Activated B cell treated with CpG ODN at 0.5 μM for 24 hours (primary cell): ENCODE measurements around the gene RNF212. TPM values are rescaled to one million over a fixed set of nuclear protein-coding genes. Genes with fewer than 3 reads are reported as not detected.

Source experiments
- ATAC-seq: fragments of 200-7000 bp; cut with Tn5 transposase; one replicate; pipeline ENCODE4 v1.10.0; 2021; ENCODE audit warnings: low read depth, mild to moderate bottlenecking, moderate library complexity
- CTCF ChIA-PET: fragments of 350-600 bp; sonication (Branson Sonifier 250); formaldehyde crosslinking; loops from one replicate; lab custom pipeline; 2021; ENCODE audit warnings: antibody characterized with exemption; lab: Charles Lee
- POLR2A ChIA-PET: fragments of 350-600 bp; sonication (Branson Sonifier 250); formaldehyde crosslinking; loops from one replicate; lab custom pipeline; 2021; ENCODE audit warnings: antibody characterized with exemption; lab: Charles Lee
- DNase-seq: peaks from one replicate; pipeline ENCODE4 v3.0.0; 2022
- H3K27ac Mint-ChIP-seq: one replicate; pipeline ENCODE4 v1.8.0; 2020; ENCODE audit warnings: mixed read lengths
- H3K27me3 Mint-ChIP-seq: one replicate; pipeline ENCODE4 v1.8.0; 2021; ENCODE audit warnings: mixed read lengths
- H3K36me3 Mint-ChIP-seq: one replicate; pipeline ENCODE4 v1.8.0; 2021; ENCODE audit warnings: low read depth, mixed read lengths
- H3K4me1 Mint-ChIP-seq: one replicate; pipeline ENCODE4 v1.8.0; 2021; ENCODE audit warnings: mixed read lengths
- H3K4me3 Mint-ChIP-seq: one replicate; pipeline ENCODE4 v1.8.0; 2020; ENCODE audit warnings: mild to moderate bottlenecking, mixed read lengths
- H3K9me3 Mint-ChIP-seq: one replicate; pipeline ENCODE4 v1.8.0; 2020; ENCODE audit warnings: mixed read lengths
- intact Hi-C: fragments of 100-400 bp; cut with micrococcal nuclease; formaldehyde crosslinking; loops from one replicate; pipeline ENCODE4 v1.15.1; 2024
- total RNA-seq: library from RNA; stranded (reverse); gene quantifications from 2 replicates; pipeline ENCODE4 v1.2.3, GENCODE V29; 2022
- TF ChIP-seq, protein P1 (sequence below): fragments of 200-600 bp; IDR thresholded peaks from one replicate; pipeline ENCODE4 v1.8.0; 2022; ENCODE audit warnings: antibody characterized with exemption, mild to moderate bottlenecking

RNF212 gene
- total RNA-seq, 1 donor from 2014 or later, result 2.4 TPM

DNA sequence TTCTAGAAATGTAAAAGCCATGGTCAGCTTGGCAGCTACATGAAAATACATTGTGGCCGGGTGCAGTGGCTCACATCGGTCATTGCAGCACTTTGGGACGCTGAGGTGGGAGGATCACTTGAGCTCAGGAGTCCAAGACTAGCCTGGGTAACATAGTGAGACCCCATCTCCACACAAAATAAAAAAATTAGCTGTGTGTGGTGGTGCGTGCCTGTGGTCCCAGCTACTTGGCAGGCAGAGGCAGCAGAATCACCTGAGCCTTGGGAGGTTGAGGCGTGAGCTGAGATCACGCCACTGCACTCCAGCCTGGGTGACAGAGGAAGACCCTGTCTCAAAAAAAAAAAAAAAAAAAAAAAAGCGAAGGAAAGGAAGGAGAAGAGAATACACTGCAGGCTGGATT lies 29.0 kb downstream of the RNF212 start:
- intact Hi-C loops, result no loop called here
- Mint-ChIP-seq H3K27ac (no peak overlapping the region), H3K4me1 (peaks cover 18% of the 10 kb centered on the region), H3K4me3 (no peak overlapping the region), H3K27me3 (peaks cover 24% of the 10 kb centered on the region), H3K36me3 (peaks cover 3% of the 10 kb centered on the region), H3K9me3 (peaks cover 11% of the 10 kb centered on the region)
- TF ChIP-seq, protein P1, sequence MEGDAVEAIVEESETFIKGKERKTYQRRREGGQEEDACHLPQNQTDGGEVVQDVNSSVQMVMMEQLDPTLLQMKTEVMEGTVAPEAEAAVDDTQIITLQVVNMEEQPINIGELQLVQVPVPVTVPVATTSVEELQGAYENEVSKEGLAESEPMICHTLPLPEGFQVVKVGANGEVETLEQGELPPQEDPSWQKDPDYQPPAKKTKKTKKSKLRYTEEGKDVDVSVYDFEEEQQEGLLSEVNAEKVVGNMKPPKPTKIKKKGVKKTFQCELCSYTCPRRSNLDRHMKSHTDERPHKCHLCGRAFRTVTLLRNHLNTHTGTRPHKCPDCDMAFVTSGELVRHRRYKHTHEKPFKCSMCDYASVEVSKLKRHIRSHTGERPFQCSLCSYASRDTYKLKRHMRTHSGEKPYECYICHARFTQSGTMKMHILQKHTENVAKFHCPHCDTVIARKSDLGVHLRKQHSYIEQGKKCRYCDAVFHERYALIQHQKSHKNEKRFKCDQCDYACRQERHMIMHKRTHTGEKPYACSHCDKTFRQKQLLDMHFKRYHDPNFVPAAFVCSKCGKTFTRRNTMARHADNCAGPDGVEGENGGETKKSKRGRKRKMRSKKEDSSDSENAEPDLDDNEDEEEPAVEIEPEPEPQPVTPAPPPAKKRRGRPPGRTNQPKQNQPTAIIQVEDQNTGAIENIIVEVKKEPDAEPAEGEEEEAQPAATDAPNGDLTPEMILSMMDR, result no peak
- ChIA-PET POLR2A (no interaction called here), CTCF (no interaction called here)
- DNase-seq, result no peak
- ATAC-seq, result no peak

DNA sequence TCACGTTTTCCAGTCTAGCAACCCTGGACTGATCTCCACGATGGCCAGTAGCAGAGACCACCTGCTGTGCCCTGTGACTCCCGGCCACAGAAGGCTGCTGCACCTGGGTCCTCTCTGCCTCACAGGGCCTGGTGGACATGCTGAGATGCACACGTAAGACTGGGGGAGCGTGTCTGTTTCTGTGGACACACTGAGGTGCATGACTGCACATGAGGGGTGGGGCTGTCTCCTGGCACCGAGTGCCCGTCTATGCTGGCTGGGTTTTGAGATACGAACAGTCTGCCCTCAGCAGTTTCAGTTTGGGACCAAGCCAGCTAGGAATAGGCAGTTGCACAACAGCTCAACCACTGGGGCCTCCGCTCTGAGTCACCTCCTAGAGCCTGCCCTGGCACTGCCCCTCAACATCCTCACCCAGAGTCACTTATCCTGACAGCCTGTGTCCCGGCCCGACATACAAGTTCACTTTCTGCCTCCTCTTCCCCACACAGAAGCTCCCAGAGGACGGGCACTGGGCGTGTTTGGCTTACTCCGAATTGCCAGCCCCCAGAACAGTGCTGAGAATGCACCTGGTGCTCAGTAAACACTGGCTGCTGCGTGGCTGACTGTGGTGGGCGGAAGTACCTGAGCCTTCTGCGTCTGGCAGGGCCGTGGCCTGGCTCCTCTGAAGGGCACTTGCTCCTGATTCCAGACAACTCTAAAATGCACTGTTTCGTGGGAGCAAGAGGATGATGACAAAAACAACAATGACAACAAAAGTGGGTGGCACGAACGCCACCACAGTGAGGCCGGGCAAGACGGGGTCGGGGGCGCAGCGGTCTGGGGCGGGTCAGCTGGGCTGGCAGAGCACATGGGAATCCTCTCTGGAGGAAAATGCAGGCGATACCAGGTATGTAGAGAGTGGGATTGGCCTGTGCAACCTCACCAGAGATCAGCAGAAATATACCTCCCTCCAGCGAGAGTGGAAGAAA lies 30.9 kb downstream of the RNF212 start:
- TF ChIP-seq, protein P1, result no peak
- POLR2A ChIA-PET, result no interaction called here
- intact Hi-C loops, result no loop called here
- Mint-ChIP-seq H3K9me3 (no peaks in the 10 kb centered on the region), H3K27me3 (peaks cover 29% of the 10 kb centered on the region), H3K4me1 (peaks cover 18% of the 10 kb centered on the region), H3K27ac (no peak overlapping the region), H3K36me3 (no peaks in the 10 kb centered on the region), H3K4me3 (peak overlapping the region; percentile 32)
- DNase-seq (no peak), ATAC-seq (peak; percentile 70)
- CTCF ChIA-PET, result no interaction called here

DNA sequence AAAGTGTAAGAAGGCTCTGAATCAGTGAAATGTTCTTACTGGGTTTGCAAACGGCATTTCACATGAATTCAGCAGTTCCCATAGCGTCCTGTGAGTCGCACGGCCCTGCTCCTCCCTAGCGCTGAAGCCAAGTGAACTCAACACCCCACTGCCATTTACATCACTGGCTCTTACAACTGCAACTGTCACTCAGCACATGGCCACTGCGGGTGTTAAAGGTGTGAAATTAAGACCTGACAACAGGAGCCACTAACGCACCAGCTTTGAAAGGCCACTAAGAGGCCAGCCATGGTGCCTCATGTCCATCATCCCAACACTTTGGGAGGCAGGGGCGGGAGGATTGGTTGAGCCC lies 31.7 kb downstream of the RNF212 start:
- TF ChIP-seq, protein P1, result no peak
- no peak for ATAC-seq
- Mint-ChIP-seq H3K4me1 (peaks cover 18% of the 10 kb centered on the region), H3K9me3 (no peaks in the 10 kb centered on the region), H3K27ac (no peak overlapping the region), H3K4me3 (no peak overlapping the region), H3K36me3 (no peaks in the 10 kb centered on the region), H3K27me3 (peaks cover 29% of the 10 kb centered on the region)
- CTCF ChIA-PET, result no interaction called here
- intact Hi-C loops, result no loop called here
- POLR2A ChIA-PET, result no interaction called here
- no peak for DNase-seq

DNA sequence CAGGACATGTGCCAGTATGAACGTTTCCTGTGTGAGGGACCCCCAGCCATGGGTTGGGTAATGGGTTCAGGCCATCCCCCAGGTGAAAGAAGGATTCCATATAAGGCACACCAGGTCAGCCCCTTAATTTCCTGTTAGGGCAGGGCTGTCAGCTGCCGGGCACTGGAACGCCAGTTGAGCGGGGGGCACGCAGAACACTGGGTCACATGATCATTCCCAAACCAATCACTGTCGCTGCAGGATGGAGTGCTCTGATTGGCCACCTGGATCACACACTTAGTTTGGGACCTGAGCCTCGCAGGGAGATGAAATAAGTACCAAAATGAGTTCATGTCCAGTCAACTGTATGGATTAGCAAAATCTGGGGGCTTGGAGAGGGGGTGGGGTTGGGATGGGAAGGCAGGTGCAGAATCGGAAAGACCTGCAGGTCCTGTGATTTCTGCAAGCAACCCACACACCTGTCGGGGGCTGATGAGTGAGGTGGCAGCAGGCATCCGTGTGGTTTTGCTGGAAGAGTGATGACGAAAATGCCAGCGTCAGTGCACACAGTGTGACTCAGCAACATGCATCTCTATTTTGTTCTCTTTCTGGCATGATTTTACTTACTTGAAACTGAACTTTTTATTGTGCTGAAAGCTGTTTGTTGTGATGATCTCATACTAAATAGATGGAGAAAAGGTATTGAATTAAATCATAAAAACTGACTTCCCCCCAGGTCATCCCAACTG lies 32.2 kb downstream of the RNF212 start:
- intact Hi-C loops, result no loop called here
- H3K4me1 Mint-ChIP-seq, result peaks cover 18% of the 10 kb centered on the region

More for the DNA sequence above, 32.2 kb downstream of the RNF212 start:
- TF ChIP-seq, protein P1, result no peak
- Mint-ChIP-seq H3K36me3 (no peaks in the 10 kb centered on the region), H3K27ac (no peak overlapping the region), H3K4me3 (no peak overlapping the region), H3K27me3 (peaks cover 29% of the 10 kb centered on the region), H3K9me3 (no peaks in the 10 kb centered on the region)
- ATAC-seq (no peak), DNase-seq (no peak)
- ChIA-PET POLR2A (no interaction called here), CTCF (no interaction called here)
